ENCODE measurements around the gene HDAC2. TPM values are rescaled to one million over a fixed set of nuclear protein-coding genes. Genes with fewer than 3 reads are reported as not detected.

The HDAC2 gene
- total and polyA plus RNA-seq, 2 donors (not counting 1 experiment from before 2014, with no cell fraction given), result 30.8 to 58.3 TPM

GRCh38 chr6:113982055-113982550, 11.2 kb upstream of the HDAC2 start:
- H3K4me1 ChIP-seq (ENCODE audit: control insufficient read depth in 2 of 2, insufficient read depth in 2 of 2, low read length in 2 of 2), result peaks cover 9 to 14% of the 10 kb centered on the region in 2 donors
- DNase-seq (no peak), ATAC-seq (ENCODE audit: low read depth) (no peak)
- no peaks in the 10 kb centered on the region for H3K79me2 ChIP-seq (ENCODE audit: control insufficient read depth, insufficient read depth, low read length)
- H3K27me3 ChIP-seq (replicated peaks in 1 of 4; ENCODE audit: control extremely low read depth in 1 of 4, control insufficient read depth in 3 of 4, insufficient read depth in 4 of 4, low read length in 3 of 4), result no peaks in the 10 kb centered on the region
- no peaks in the 10 kb centered on the region for H4K20me1 ChIP-seq (ENCODE audit: control insufficient read depth, insufficient read depth, low read length, poor library complexity, severe bottlenecking)
- H3K4me2 ChIP-seq (replicated peaks; ENCODE audit: low read depth, low read length, poor library complexity, severe bottlenecking), result no peak overlapping the region
- WGBS (ENCODE audit: insufficient coverage), result 89% methylated on average over 2 of the region's 2 CpGs
- no peaks in the 10 kb centered on the region for H3K9me3 Mint-ChIP-seq (ENCODE audit: insufficient read depth)
- no peak overlapping the region for H3K27ac Mint-ChIP-seq
- H3K27me3 Mint-ChIP-seq, result no peaks in the 10 kb centered on the region
- H3K9me3 ChIP-seq (ENCODE audit: control extremely low read depth in 1 of 3, control insufficient read depth in 2 of 3, insufficient read depth in 1 of 3, low read length in 2 of 3), result peaks cover 0 to 3% (median 3%) of the 10 kb centered on the region in 3 donors
- TF ChIP-seq EZH2 (IDR thresholded peaks at IDR 0.05; ENCODE audit: borderline replicate concordance, insufficient read depth, low read depth, low read length, poor library complexity, severe bottlenecking), result no peak
- TF ChIP-seq CTCF (IDR thresholded peaks at IDR 0.05), result no peak
- H3K36me3 ChIP-seq (replicated peaks in 1 of 2; ENCODE audit: control extremely low read depth in 1 of 2, control insufficient read depth in 1 of 2, extremely low read depth in 1 of 2, insufficient read depth in 2 of 2, low read length in 1 of 2), result no peaks in the 10 kb centered on the region
- POLR2A ChIA-PET, result no interaction called here
- H3K27ac ChIP-seq (ENCODE audit: low read length in 2 of 2), result no peak overlapping the region
- no peak overlapping the region for H3K4me3 Mint-ChIP-seq
- intact Hi-C loops (cut with micrococcal nuclease), result no loop called here
- no peak overlapping the region for H3K9ac ChIP-seq (ENCODE audit: low read length)
- peaks cover 14% of the 10 kb centered on the region for H3K4me1 Mint-ChIP-seq
- no peak overlapping the region for H3K4me3 ChIP-seq (ENCODE audit: control extremely low read depth in 1 of 5, extremely low read depth in 1 of 5, insufficient read depth in 1 of 5, low read depth in 2 of 5, low read length in 4 of 5)
- CTCF ChIA-PET, result interaction anchor here (0.7 kb wide), 1 partner anchor 47 kb away, joined by 3 read pairs; no protein-coding TSS in a partner anchor
- no peak overlapping the region for H2AFZ ChIP-seq (ENCODE audit: insufficient read depth, low read depth, low read length, poor library complexity, severe bottlenecking)

- Histone ChIP-seq H3K4me3 (ENCODE audit: control extremely low read depth in 1 of 5, extremely low read depth in 1 of 5, insufficient read depth in 1 of 5, low read depth in 2 of 5, low read length in 4 of 5) (no peak overlapping the region), H2AFZ (ENCODE audit: insufficient read depth, low read depth, low read length, poor library complexity, severe bottlenecking) (no peak overlapping the region), H3K4me2 (replicated peaks; ENCODE audit: low read depth, low read length, poor library complexity, severe bottlenecking) (no peak overlapping the region), H3K79me2 (ENCODE audit: control insufficient read depth, insufficient read depth, low read length) (no peaks in the 10 kb centered on the region), H3K27ac (ENCODE audit: low read length in 2 of 2) (no peak overlapping the region), H3K4me1 (ENCODE audit: control insufficient read depth in 2 of 2, insufficient read depth in 2 of 2, low read length in 2 of 2) (peaks cover 9 to 14% of the 10 kb centered on the region in 2 donors), H3K27me3 (replicated peaks in 1 of 4; ENCODE audit: control extremely low read depth in 1 of 4, control insufficient read depth in 3 of 4, insufficient read depth in 4 of 4, low read length in 3 of 4) (no peaks in the 10 kb centered on the region), H3K36me3 (replicated peaks in 1 of 2; ENCODE audit: control extremely low read depth in 1 of 2, control insufficient read depth in 1 of 2, extremely low read depth in 1 of 2, insufficient read depth in 2 of 2, low read length in 1 of 2) (no peaks in the 10 kb centered on the region), H3K9ac (ENCODE audit: low read length) (no peak overlapping the region), H3K9me3 (ENCODE audit: control extremely low read depth in 1 of 3, control insufficient read depth in 2 of 3, insufficient read depth in 1 of 3, low read length in 2 of 3) (peaks cover 0 to under 1% (median under 1%) of the 10 kb centered on the region in 3 donors), H4K20me1 (ENCODE audit: control insufficient read depth, insufficient read depth, low read length, poor library complexity, severe bottlenecking) (no peaks in the 10 kb centered on the region)
- Mint-ChIP-seq H3K4me3 (no peak overlapping the region), H3K27me3 (no peaks in the 10 kb centered on the region), H3K9me3 (ENCODE audit: insufficient read depth) (no peaks in the 10 kb centered on the region), H3K27ac (no peak overlapping the region), H3K4me1 (peaks cover 14% of the 10 kb centered on the region)
- DNase-seq (no peak), ATAC-seq (ENCODE audit: low read depth) (no peak)
- intact Hi-C loops (cut with micrococcal nuclease), result no loop called here
- TF ChIP-seq CTCF (IDR thresholded peaks at IDR 0.05) (peak; percentile 48), EZH2 (IDR thresholded peaks at IDR 0.05; ENCODE audit: borderline replicate concordance, insufficient read depth, low read depth, low read length, poor library complexity, severe bottlenecking) (no peak)
- POLR2A ChIA-PET, result no interaction called here
- CTCF ChIA-PET, result interaction anchor here (0.7 to 1.9 kb wide), 5 partner anchors 19 to 1792 kb away, joined by 3 to 4 read pairs (median 3); no protein-coding TSS in a partner anchor
- WGBS (ENCODE audit: insufficient coverage), result 63% methylated on average over 1 of the region's 4 CpGs
Observed at GRCh38 chr6:113980937-113981554, 10.1 kb upstream of the HDAC2 start.
